GM12864 (cell line): ENCODE results near the gene OR9A4.

Experiments used
- DNase-seq: peaks from one replicate; pipeline ENCODE4 v3.0.0-alpha.2; 2011; ENCODE audit warnings: low read depth
- H3K4me3 ChIP-seq: 2 replicates; pipeline ENCODE4 v1.5.1; 2011; ENCODE audit warnings: mild to moderate bottlenecking, low read depth, low read length, control low read depth
- TF ChIP-seq, protein P1 (sequence below): IDR thresholded peaks from 2 replicates; pipeline ENCODE4 v1.5.1; 2011; ENCODE audit warnings: low read depth, mild to moderate bottlenecking, moderate library complexity, low read length, control low read depth, inconsistent platforms; ENCODE audit errors: missing control alignments

OR9A4 gene

GRCh38 chr7:141915565-141915964 lies 634 bp upstream of the OR9A4 start:
- TF ChIP-seq, protein P1, sequence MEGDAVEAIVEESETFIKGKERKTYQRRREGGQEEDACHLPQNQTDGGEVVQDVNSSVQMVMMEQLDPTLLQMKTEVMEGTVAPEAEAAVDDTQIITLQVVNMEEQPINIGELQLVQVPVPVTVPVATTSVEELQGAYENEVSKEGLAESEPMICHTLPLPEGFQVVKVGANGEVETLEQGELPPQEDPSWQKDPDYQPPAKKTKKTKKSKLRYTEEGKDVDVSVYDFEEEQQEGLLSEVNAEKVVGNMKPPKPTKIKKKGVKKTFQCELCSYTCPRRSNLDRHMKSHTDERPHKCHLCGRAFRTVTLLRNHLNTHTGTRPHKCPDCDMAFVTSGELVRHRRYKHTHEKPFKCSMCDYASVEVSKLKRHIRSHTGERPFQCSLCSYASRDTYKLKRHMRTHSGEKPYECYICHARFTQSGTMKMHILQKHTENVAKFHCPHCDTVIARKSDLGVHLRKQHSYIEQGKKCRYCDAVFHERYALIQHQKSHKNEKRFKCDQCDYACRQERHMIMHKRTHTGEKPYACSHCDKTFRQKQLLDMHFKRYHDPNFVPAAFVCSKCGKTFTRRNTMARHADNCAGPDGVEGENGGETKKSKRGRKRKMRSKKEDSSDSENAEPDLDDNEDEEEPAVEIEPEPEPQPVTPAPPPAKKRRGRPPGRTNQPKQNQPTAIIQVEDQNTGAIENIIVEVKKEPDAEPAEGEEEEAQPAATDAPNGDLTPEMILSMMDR: no peak
- DNase-seq: peak; percentile 2

GRCh38 chr7:141920281-141920680 lies 4.1 kb downstream of the OR9A4 start:
- no peak for DNase-seq
- no peak overlapping the region for H3K4me3 ChIP-seq
- TF ChIP-seq, protein P1: no peak

More at GRCh38 chr7:141915565-141915964, 634 bp upstream of the OR9A4 start:
- H3K4me3 ChIP-seq: no peak overlapping the region

- no peak for DNase-seq
- TF ChIP-seq, protein P1: no peak
- H3K4me3 ChIP-seq: no peak overlapping the region
Measured at GRCh38 chr7:141928146-141928844, 12.1 kb downstream of the OR9A4 start.

GRCh38 chr7:141928845-141929195 lies 12.6 kb downstream of the OR9A4 start:
- DNase-seq: no peak
- H3K4me3 ChIP-seq: no peak overlapping the region
- TF ChIP-seq, protein P1: no peak

DNA sequence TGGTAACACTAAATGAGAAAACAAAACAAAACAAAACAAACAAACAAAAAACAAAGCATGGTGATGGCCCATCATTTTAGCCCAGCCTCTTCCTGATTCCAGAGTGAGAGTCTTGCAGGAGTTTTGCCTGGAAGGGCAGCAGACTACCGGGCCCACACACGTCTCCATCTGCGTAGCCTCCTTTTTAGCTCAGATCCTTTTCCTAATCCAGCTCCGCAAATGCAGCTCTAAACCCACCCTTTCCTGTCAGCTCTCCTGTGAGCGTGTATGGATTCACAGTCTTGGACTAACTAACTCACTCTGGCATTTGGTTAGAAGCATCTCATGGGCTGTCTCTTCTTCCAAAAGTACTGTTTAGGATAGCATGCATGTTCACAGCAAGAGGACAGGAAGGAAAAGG lies 14.0 kb downstream of the OR9A4 start:
- DNase-seq: no peak
- TF ChIP-seq, protein P1: no peak
- H3K4me3 ChIP-seq: no peak overlapping the region

- no peak for DNase-seq
- TF ChIP-seq, protein P1: no peak
- no peak overlapping the region for H3K4me3 ChIP-seq
Measured at GRCh38 chr7:141941075-141941474, 24.9 kb downstream of the OR9A4 start.

DNA sequence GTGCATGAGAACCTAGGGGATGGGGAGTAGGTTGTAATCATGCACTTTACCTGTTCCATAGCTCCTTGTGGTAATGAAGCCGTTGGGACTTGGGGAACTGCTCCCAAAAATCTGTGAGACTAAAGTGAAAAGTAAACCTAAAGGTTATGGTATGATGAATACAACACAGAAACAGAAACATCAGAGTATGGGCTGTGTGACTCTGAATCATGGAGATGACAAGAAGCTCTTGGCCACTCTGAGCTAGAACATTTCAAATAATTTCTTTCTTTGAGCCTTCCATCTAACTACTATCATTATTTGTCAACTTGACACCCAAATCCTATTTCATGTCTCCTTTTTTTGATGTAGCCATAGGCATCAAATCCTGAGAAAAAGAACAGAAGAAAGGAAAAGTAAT lies 27.6 kb downstream of the OR9A4 start:
- no peak for DNase-seq
- TF ChIP-seq, protein P1: no peak
- no peak overlapping the region for H3K4me3 ChIP-seq
